ENCODE data around the gene ST14.
"Not testable (repeated sequence)": the region's sequence is repeated elsewhere in the genome, so short reads cannot be mapped to it uniquely, and the experiment has no call there.

Gene ST14

GRCh38 chr11:130188585-130189347 is 29.2 kb downstream of the ST14 start:
- no peak for DNase-seq (ENCODE audit: low read depth)

DNA sequence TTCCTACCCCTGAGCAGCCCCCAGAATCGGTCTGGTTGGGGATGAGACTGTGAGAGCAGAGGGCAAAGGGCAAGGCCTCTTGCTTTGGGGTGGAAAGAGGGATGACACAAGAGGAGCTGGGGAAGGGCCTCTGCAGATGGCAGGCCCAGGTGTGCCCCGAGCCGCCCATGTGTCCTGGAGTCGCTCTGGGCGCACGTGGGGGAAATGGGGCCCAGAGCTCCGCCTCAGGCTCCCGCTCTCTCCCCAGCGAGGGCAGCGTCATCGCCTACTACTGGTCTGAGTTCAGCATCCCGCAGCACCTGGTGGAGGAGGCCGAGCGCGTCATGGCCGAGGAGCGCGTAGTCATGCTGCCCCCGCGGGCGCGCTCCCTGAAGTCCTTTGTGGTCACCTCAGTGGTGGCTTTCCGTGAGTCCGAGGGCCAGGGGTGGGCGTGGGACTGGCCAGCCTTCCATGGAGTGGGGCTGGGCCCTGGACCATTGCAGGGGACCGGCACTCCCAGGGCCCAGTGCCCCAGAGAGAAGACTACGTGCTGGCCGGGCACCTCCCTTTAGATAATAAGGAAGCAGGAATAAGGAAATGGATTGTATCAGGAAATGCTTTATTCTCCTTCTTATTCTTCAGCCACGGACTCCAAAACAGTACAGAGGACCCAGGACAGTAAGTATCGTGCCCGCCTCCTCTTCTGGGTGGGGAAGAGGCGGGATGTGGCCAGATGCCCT is 30.1 kb downstream of the ST14 start:
- no peak for DNase-seq (ENCODE audit: low read depth)

DNA sequence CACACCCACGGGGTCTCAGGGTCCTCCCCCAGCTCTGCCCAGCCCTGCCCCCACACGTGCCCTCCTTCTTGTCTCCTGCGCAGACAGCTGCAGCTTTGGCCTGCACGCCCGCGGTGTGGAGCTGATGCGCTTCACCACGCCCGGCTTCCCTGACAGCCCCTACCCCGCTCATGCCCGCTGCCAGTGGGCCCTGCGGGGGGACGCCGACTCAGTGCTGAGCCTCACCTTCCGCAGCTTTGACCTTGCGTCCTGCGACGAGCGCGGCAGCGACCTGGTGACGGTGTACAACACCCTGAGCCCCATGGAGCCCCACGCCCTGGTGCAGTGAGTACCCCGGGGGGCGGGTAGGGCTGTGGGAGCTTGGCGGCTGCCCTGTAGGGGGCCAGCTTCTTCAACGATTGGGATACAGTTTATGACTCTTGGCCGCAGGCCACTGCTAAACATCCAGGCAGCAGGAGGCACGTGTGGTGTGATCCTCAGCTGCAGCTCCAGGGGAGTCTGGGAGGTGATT is 30.8 kb downstream of the ST14 start:
- no peak for DNase-seq (ENCODE audit: low read depth)

- DNase-seq (ENCODE audit: low read depth): no peak
Measured at GRCh38 chr11:130191896-130192295, 32.3 kb downstream of the ST14 start.

GRCh38 chr11:130192845-130193267 is 33.3 kb downstream of the ST14 start:
- no peak for DNase-seq (ENCODE audit: low read depth)

DNA sequence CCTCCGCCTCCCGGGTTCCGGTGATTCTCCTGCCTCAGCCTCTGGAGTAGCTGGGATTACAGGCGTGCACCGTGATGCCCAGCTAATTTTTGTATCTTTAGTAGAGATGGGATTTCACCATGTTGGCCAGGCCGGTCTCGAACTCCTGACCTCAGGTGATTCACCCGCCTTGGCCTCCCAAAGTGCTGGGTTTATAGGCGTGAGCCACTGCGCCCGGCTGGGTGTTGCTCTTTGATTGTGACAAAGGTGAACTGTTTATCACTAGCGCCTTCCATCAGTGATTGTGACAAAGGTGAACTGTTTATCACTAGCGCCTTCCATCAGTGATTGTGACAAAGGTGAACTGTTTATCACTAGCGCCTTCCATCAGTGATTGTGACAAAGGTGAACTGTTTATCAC is 34.0 kb downstream of the ST14 start:
- DNase-seq (ENCODE audit: low read depth): not testable (repeated sequence)

GRCh38 chr11:130194241-130195023 is 34.9 kb downstream of the ST14 start:
- DNase-seq (ENCODE audit: low read depth): no peak

DNA sequence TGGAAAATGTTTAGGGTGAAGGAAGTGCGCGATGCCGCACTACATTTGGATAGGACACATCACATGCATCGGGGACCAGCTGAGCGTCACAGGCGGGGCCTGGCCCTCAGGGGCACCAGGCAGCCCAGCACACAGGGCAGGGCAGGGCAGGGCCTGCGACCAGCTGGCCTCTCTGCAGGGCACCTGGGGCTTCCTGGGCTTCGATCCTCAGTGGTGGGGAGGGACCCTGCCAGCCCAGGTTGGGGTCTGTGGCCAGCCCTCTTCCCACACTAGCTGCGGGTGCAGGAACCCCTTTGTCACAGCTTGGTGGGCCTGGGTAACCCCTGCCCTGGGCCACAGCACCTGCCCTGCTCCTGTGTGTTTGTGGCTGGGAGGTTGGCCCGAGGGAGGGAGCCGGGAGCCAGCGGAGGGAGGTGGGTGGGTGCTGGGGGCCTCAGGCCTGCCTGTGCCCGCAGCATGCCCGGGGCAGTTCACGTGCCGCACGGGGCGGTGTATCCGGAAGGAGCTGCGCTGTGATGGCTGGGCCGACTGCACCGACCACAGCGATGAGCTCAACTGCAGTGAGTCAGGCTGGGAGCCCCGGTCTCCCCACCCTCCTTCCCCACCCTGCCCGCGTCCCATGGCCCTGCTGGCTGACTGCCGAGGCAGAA is 37.9 kb downstream of the ST14 start:
- DNase-seq (ENCODE audit: low read depth): no peak

GRCh38 chr11:130198292-130198691 is 38.7 kb downstream of the ST14 start:
- no peak for DNase-seq (ENCODE audit: low read depth)

DNA sequence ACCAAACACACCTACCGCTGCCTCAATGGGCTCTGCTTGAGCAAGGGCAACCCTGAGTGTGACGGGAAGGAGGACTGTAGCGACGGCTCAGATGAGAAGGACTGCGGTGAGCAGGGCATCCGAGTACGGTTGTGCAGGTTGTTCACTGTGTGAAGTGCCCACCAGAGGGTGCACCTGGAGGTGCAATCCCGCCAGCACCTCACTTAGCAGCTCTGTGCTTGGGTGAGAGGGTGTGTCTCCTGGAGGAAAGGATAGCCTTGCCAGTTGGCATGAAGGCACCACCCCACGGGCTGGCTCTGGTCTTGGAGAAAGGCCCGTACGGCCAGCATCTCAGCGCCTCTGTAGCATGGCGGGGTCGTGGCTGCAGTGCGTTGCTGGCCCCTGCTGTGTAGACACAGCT is 39.4 kb downstream of the ST14 start:
- DNase-seq (ENCODE audit: low read depth): no peak

DNA sequence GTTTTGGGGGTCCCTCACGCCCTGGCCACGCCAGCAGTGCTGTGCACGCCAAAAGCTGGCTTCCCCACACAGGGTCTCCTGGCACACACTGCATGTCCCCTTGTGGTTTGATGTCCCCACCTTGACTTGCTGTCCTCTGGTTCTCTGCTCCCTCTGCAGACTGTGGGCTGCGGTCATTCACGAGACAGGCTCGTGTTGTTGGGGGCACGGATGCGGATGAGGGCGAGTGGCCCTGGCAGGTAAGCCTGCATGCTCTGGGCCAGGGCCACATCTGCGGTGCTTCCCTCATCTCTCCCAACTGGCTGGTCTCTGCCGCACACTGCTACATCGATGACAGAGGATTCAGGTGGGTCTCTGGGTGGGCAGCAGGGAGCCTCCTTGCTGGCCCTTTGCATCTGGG is 40.2 kb downstream of the ST14 start:
- no peak for DNase-seq (ENCODE audit: low read depth)

- no peak for DNase-seq (ENCODE audit: low read depth)
Measured at GRCh38 chr11:130201026-130201425, 41.4 kb downstream of the ST14 start.

GRCh38 chr11:130202009-130202817 is 42.6 kb downstream of the ST14 start:
- DNase-seq (ENCODE audit: low read depth): no peak

- no peak for DNase-seq (ENCODE audit: low read depth)
Measured at GRCh38 chr11:130202818-130203689, 43.5 kb downstream of the ST14 start.

GRCh38 chr11:130203766-130204702 is 44.5 kb downstream of the ST14 start:
- no peak for DNase-seq (ENCODE audit: low read depth)

DNA sequence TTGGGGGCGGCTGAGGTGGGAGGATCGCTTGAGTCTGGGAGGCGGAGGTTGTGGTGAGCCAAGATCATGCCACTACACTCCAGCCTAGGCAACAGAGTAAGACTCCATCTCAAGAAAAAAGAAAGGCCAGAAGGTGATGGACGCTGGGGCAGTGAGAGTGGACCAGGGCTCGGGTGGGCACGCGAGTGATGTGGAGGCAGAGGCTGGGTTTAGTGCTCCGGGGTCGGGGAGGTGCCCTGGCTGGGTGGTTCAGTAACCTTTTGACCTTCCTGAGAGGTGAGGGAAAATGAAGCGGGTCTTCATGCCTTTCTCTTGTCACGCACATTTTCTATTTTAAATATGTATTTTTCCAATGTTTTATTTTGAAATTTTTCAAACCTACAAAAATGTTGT is 45.1 kb downstream of the ST14 start:
- no peak for DNase-seq (ENCODE audit: low read depth)

DNA sequence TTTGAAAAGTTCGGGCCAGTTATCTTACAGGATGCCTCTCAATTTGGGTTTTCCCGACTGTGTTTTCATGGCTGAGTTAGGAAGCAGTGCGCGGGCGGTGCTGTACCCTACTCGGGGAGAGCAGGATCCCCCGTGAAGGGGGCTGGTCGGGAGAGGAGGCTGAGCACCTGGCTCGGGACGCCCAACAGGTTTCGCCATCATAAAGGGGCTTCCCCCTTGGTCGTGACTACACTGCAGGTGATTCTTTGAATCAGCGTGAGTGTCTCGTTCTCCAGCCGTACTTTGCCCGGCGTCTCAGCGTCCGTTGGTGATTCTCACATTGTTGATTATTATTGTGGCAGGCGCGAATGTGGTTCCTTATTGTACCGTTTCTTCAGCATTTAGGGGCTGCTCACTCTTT is 46.6 kb downstream of the ST14 start:
- no peak for DNase-seq (ENCODE audit: low read depth)

- DNase-seq (ENCODE audit: low read depth): no peak
Measured at GRCh38 chr11:130208241-130209127, 48.9 kb downstream of the ST14 start.

Data from T follicular helper cell (primary cell).